H9 (cell line): ENCODE results near the gene CSF1R. TPM values are rescaled to one million over a fixed set of nuclear protein-coding genes. Genes with fewer than 3 reads are reported as not detected.

Experiments used
- DNase-seq: peaks from one replicate; pipeline ENCODE4 v3.0.0-alpha.2; 2017
- H2AFZ ChIP-seq: one replicate; pipeline ENCODE4 v1.6.1; 2013; ENCODE audit warnings: mild to moderate bottlenecking, low read length, control low read depth, moderate library complexity
- H2AK5ac ChIP-seq: 2 replicates; pipeline ENCODE4 v1.6.1; 2013; ENCODE audit warnings: low read length, control low read depth, mixed read lengths; ENCODE audit not compliant: insufficient read length
- H2BK120ac ChIP-seq: one replicate; pipeline ENCODE4 v1.6.1; 2013; ENCODE audit warnings: low read depth, mild to moderate bottlenecking, low read length, control low read depth, inconsistent platforms; ENCODE audit not compliant: poor library complexity, severe bottlenecking
- H2BK12ac ChIP-seq: 2 replicates; pipeline ENCODE4 v1.6.1; 2013; ENCODE audit warnings: low read length, control low read depth, mixed read lengths, low read depth; ENCODE audit not compliant: insufficient read length
- H2BK15ac ChIP-seq: 2 replicates; pipeline ENCODE4 v1.6.1; 2013; ENCODE audit warnings: low read depth, low read length, control low read depth
- H2BK20ac ChIP-seq: one replicate; pipeline ENCODE4 v1.6.1; 2013; ENCODE audit warnings: low read depth, mild to moderate bottlenecking, low read length, control low read depth, inconsistent platforms; ENCODE audit not compliant: poor library complexity, severe bottlenecking
- H2BK5ac ChIP-seq: 2 replicates; pipeline ENCODE4 v1.6.1; 2013; ENCODE audit warnings: low read length, control low read depth, mixed read lengths; ENCODE audit not compliant: insufficient read length
- H3K14ac ChIP-seq: 2 replicates; pipeline ENCODE4 v1.6.1; 2013; ENCODE audit warnings: low read length, control low read depth; ENCODE audit not compliant: insufficient read depth
- H3K18ac ChIP-seq: 2 replicates; pipeline ENCODE4 v1.6.1; 2013; ENCODE audit warnings: low read depth, mild to moderate bottlenecking, mixed read lengths, low read length, control low read depth; ENCODE audit not compliant: insufficient read length
- H3K23ac ChIP-seq: 2 replicates; pipeline ENCODE4 v1.6.1; 2013; ENCODE audit warnings: low read length, control low read depth, mixed read lengths, low read depth; ENCODE audit not compliant: insufficient read length
- H3K23me2 ChIP-seq: 2 replicates; pipeline ENCODE4 v1.6.1; 2013; ENCODE audit warnings: low read depth, mild to moderate bottlenecking, mixed read lengths, low read length, control low read depth; ENCODE audit not compliant: insufficient read length, poor library complexity, severe bottlenecking
- H3K27ac ChIP-seq: 2 replicates; pipeline ENCODE4 v1.5.1; 2013; ENCODE audit warnings: low read length, control low read depth, mixed read lengths, low read depth; ENCODE audit not compliant: insufficient read length
- H3K27me3 ChIP-seq: 2 replicates; pipeline ENCODE4 v1.6.1; 2013; ENCODE audit warnings: low read length, control low read depth, inconsistent platforms; ENCODE audit not compliant: insufficient read depth
- H3K4ac ChIP-seq: 2 replicates; pipeline ENCODE4 v1.6.1; 2013; ENCODE audit warnings: low read depth, mild to moderate bottlenecking, control low read depth, inconsistent platforms, low read length, moderate library complexity
- H3K4me1 ChIP-seq: 2 replicates; pipeline ENCODE4 v1.6.1; 2013; ENCODE audit warnings: low read length, control low read depth, inconsistent platforms; ENCODE audit not compliant: insufficient read depth
- H3K4me2 ChIP-seq: 2 replicates; pipeline ENCODE4 v1.6.1; 2013; ENCODE audit warnings: low read length, control low read depth, mixed read lengths; ENCODE audit not compliant: insufficient read length, insufficient read depth
- H3K56ac ChIP-seq: 2 replicates; pipeline ENCODE4 v1.6.1; 2013; ENCODE audit warnings: low read depth, mild to moderate bottlenecking, mixed read lengths, low read length, control low read depth; ENCODE audit not compliant: insufficient read length
- H3K79me1 ChIP-seq: 2 replicates; pipeline ENCODE4 v1.6.1; 2013; ENCODE audit warnings: low read depth, mild to moderate bottlenecking, moderate library complexity, low read length, control low read depth, inconsistent platforms; ENCODE audit not compliant: insufficient read depth, poor library complexity, severe bottlenecking
- H3K79me2 ChIP-seq: 2 replicates; pipeline ENCODE4 v1.6.1; 2013; ENCODE audit warnings: low read length, control low read depth, inconsistent platforms; ENCODE audit not compliant: insufficient read depth
- H3K9ac ChIP-seq: 2 replicates; pipeline ENCODE4 v1.6.1; 2013; ENCODE audit warnings: low read length, control low read depth, mixed read lengths; ENCODE audit not compliant: insufficient read length; ENCODE audit errors: extremely low read depth
- H3K9me3 ChIP-seq: one replicate; pipeline ENCODE4 v1.6.1; 2013; ENCODE audit warnings: low read depth, low read length, inconsistent platforms; ENCODE audit not compliant: control insufficient read depth
- H3T11ph ChIP-seq: one replicate; pipeline ENCODE4 v1.6.1; 2013; ENCODE audit warnings: mild to moderate bottlenecking, low read length, control low read depth, inconsistent platforms
- H4K20me1 ChIP-seq: one replicate; pipeline ENCODE4 v1.6.1; 2013; ENCODE audit not compliant: control insufficient read depth, insufficient read length, insufficient read depth
- H4K5ac ChIP-seq: 2 replicates; pipeline ENCODE4 v1.6.1; 2013; ENCODE audit warnings: low read depth, mild to moderate bottlenecking, mixed read lengths, low read length, control low read depth; ENCODE audit not compliant: insufficient read length
- H4K8ac ChIP-seq: replicated peaks from 2 replicates; pipeline ENCODE4 v1.6.1; 2013; ENCODE audit warnings: low read length, control low read depth, mixed read lengths, low read depth; ENCODE audit not compliant: insufficient read length
- H4K91ac ChIP-seq: 2 replicates; pipeline ENCODE4 v1.6.1; 2013; ENCODE audit warnings: low read depth, mild to moderate bottlenecking, moderate library complexity, mixed read lengths, low read length, control low read depth; ENCODE audit not compliant: insufficient read length
- H3K27ac Mint-ChIP-seq, 3 experiments: 2 replicates in 2 of 3; 3 replicates in 1 of 3; pipeline ENCODE4 v1.8.0; 2020 to 2021; ENCODE audit warnings: mixed read lengths in 3 of 3, mild to moderate bottlenecking in 1 of 3, moderate library complexity in 1 of 3
- H3K27me3 Mint-ChIP-seq: 2 replicates; pipeline ENCODE4 v1.8.0; 2021; ENCODE audit warnings: low read depth, mild to moderate bottlenecking, moderate library complexity, mixed read lengths
- H3K36me3 Mint-ChIP-seq, 3 experiments: 2 replicates in 2 of 3; 3 replicates in 1 of 3; pipeline ENCODE4 v1.8.0; 2020 to 2021; ENCODE audit warnings: low read depth in 3 of 3, mixed read lengths in 3 of 3; ENCODE audit not compliant: insufficient read depth in 1 of 3
- H3K4me1 Mint-ChIP-seq, 2 experiments: 2 replicates each; pipeline ENCODE4 v1.8.0; 2020; ENCODE audit warnings: mixed read lengths in 2 of 2
- H3K4me3 Mint-ChIP-seq, 2 experiments: 2 replicates in 1 of 2; 3 replicates in 1 of 2; pipeline ENCODE4 v1.8.0; 2020 to 2021; ENCODE audit warnings: mild to moderate bottlenecking in 2 of 2, mixed read lengths in 2 of 2, moderate library complexity in 1 of 2
- H3K9me3 Mint-ChIP-seq, 2 experiments: 2 replicates in 1 of 2; 3 replicates in 1 of 2; pipeline ENCODE4 v1.8.0; 2020; ENCODE audit warnings: mild to moderate bottlenecking in 2 of 2, mixed read lengths in 2 of 2, moderate library complexity in 1 of 2
- CTCF ChIP-seq: fragments of 200-600 bp; sonication (generic); conservative IDR thresholded peaks from 3 replicates; pipeline ENCODE4 v1.8.0; 2021; ENCODE audit warnings: antibody characterized with exemption, mild to moderate bottlenecking
- WGBS: extraction: QIAGEN DNeasy Blood & Tissue Kit; methylation state at CpG from one replicate; pipeline ENCODE4 v1.1.7; 2013; ENCODE audit warnings: missing lambda C conversion rate, low lambda C conversion rate, mixed read lengths; ENCODE audit not compliant: insufficient read length; ENCODE audit errors: extremely low coverage; 5-methylcytosine and 5-hydroxymethylcytosine counted together
- total RNA-seq: library from RNA; stranded (reverse); gene quantifications from 2 replicates; pipeline ENCODE4 v1.2.1, GENCODE V29; 2021

CSF1R gene
- total RNA-seq, 1 experiment from 2014 or later = 0.13 TPM

- Histone ChIP-seq H4K8ac (no peak overlapping the region), H3K9ac (no peak overlapping the region), H3K79me1 (no peaks in the 10 kb centered on the region), H3K27me3 (no peaks in the 10 kb centered on the region), H3K4me1 (peaks cover 4% of the 10 kb centered on the region; the same call in 1 of the 2 replicates), H2BK20ac (no peak overlapping the region), H3K23me2 (no peaks in the 10 kb centered on the region), H3K27ac (no peak overlapping the region), H2AK5ac (no peak overlapping the region), H2BK12ac (no peak overlapping the region), H3T11ph (no peak overlapping the region), H4K20me1 (no peaks in the 10 kb centered on the region), H2BK15ac (no peak overlapping the region), H3K9me3 (no peaks in the 10 kb centered on the region), H3K4me2 (no peak overlapping the region), H3K23ac (no peak overlapping the region), H3K18ac (no peak overlapping the region), H2AFZ (no peak overlapping the region), H4K91ac (no peak overlapping the region), H4K5ac (no peak overlapping the region), H3K79me2 (no peaks in the 10 kb centered on the region), H3K14ac (no peak overlapping the region), H2BK5ac (no peak overlapping the region), H3K4ac (no peak overlapping the region), H3K56ac (no peak overlapping the region), H2BK120ac (no peak overlapping the region)
- H3K27me3 Mint-ChIP-seq = peaks cover 27% of the 10 kb centered on the region
- WGBS = no CpG with 5 or more reads among the region's 9 CpGs
- DNase-seq = no peak
- no peak overlapping the region for H3K4me3 Mint-ChIP-seq
- H3K36me3 Mint-ChIP-seq = peaks cover 9 to 39% (median 34%) of the 10 kb centered on the region in 3 experiments; a peak in 6 of 7 replicates
- TF ChIP-seq CTCF = no peak
- H3K27ac Mint-ChIP-seq = peak overlapping the region in 1 of 3 experiments; percentile 44; a peak in 1 of 7 replicates
- H3K4me1 Mint-ChIP-seq = peaks cover 21 to 26% of the 10 kb centered on the region in 2 experiments
- H3K9me3 Mint-ChIP-seq = no peaks in the 10 kb centered on the region
These were observed 30.3 kb downstream of the CSF1R start for GRCh38 chr5:150056075-150056443.
